Omental fat pad (tissue), 4 donors: ENCODE results near the gene NEK4. TPM values are rescaled to one million over a fixed set of nuclear protein-coding genes. Genes with fewer than 3 reads are reported as not detected.

Experiments
- ATAC-seq: fragments of 150-250 bp; one replicate; pipeline ENCODE4 v1.9.1; 2016; ENCODE audit warnings: mild to moderate bottlenecking, moderate library complexity; ENCODE audit not compliant: low FRiP score
- DNase-seq: peaks from one replicate; pipeline ENCODE4 v3.0.0-alpha.2; 2019; ENCODE audit warnings: low spot score
- total RNA-seq, 4 donors: library from RNA; depleted of rRNA; stranded (reverse); fragments of >200 nt; gene quantifications; one replicate each; pipeline ENCODE4 v1.1.0, GENCODE V29; 2016
- TF ChIP-seq, protein P1 (sequence below), 3 donors: fragments of 450-650 bp; IDR thresholded peaks; one replicate each; pipeline ENCODE4 v1.5.1; 2016 to 2017; ENCODE audit warnings: antibody characterized with exemption in 3 of 3, mild to moderate bottlenecking in 3 of 3, moderate library complexity in 2 of 3

NEK4 gene
- total RNA-seq, 4 donors from 2014 or later: 16.8 to 22.0 (median 18.7) TPM

- TF ChIP-seq, protein P1, sequence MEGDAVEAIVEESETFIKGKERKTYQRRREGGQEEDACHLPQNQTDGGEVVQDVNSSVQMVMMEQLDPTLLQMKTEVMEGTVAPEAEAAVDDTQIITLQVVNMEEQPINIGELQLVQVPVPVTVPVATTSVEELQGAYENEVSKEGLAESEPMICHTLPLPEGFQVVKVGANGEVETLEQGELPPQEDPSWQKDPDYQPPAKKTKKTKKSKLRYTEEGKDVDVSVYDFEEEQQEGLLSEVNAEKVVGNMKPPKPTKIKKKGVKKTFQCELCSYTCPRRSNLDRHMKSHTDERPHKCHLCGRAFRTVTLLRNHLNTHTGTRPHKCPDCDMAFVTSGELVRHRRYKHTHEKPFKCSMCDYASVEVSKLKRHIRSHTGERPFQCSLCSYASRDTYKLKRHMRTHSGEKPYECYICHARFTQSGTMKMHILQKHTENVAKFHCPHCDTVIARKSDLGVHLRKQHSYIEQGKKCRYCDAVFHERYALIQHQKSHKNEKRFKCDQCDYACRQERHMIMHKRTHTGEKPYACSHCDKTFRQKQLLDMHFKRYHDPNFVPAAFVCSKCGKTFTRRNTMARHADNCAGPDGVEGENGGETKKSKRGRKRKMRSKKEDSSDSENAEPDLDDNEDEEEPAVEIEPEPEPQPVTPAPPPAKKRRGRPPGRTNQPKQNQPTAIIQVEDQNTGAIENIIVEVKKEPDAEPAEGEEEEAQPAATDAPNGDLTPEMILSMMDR (IDR thresholded peaks at IDR 0.05): no peak
- ATAC-seq (no peak), DNase-seq (no peak)
Measured at GRCh38 chr3:52688266-52688665, 82.5 kb downstream of the NEK4 start.

DNA sequence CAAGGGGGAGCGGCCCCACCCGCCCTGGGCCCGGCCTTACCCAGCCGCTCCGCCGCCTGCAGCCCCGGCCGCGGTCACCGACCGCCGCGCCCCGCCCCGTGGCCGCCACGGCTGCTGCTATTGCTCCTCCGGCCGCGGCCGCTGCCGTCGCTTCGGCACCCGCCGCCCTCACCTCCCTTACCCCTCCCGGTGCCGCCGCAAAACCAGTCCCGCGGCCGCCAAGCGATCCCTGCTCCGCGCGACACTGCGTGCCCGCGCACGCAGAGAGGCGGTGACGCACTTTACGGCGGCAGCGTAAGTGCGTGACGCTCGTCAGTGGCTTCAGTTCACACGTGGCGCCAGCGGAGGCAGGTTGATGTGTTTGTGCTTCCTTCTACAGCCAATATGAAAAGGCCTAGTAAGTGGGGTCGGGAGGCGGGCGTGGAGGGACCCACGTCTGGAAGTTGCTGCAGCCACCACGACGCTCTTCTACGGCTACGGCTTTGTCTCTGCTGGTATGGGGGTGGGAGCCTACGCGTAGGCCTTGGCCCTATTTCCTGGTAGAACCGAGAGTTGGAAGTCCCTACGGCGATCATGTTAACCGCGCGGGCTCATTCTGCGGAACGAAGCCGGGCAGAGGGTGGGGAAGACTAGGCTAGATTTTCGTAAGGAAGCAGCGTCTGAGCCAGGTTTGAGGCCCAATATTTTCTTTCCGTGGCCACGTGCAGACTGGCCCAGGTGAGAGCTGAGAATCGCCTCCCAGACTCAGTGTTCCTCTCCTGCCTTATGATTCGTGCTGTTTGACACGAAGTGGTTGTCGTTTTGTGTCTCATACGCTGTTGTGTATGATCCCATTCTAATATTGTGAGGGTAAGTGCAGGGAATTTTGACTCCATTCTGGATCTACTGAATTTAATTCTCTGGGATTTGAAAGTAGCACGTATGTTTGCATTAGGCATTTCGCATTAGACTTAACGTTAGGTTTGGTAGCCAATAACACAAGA is 84.7 kb downstream of the NEK4 start, which contains the start of the genes GNL3 and PBRM1:
GNL3 (plus strand) TSS at position 324 of the 983 bp plus-strand sequence; CDS start at position 385, 61 bp downstream.
PBRM1 (minus strand) TSS at position 205 of the 983 bp plus-strand sequence.
- peak; percentile 72 for DNase-seq
- TF ChIP-seq, protein P1 (IDR thresholded peaks at IDR 0.05): no peak
- peak; percentile 92 for ATAC-seq

DNA sequence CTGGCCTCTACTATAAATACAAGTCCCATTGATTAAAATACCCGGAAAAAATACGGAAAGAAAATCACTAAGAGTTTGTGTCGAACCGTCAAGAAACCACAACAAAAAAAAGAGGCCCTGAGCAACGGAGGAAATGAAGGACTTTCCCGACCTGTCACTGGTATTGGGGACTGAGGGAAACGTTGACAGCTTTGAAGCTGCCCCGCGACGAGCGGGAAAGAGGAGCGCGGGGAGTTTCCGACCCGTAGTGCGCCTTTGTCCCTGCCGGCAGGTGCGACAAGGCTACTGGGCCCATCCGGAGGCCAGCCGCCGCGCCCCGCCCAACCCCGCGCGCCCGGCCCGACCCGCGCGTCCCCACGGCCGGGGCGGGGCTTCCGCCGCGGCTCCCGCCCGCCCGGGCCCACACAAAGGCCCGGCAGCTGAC is 85.4 kb downstream of the NEK4 start:
- DNase-seq: no peak
- TF ChIP-seq, protein P1 (IDR thresholded peaks at IDR 0.05): no peak
- peak; percentile 94 for ATAC-seq

- no peak for DNase-seq
- ATAC-seq: no peak
- TF ChIP-seq, protein P1 (IDR thresholded peaks at IDR 0.05): no peak
Measured at GRCh38 chr3:52684184-52684583, 86.6 kb downstream of the NEK4 start.

- TF ChIP-seq, protein P1 (IDR thresholded peaks at IDR 0.05): no peak
- ATAC-seq (no peak), DNase-seq (no peak)
Measured at GRCh38 chr3:52683611-52684010, 87.1 kb downstream of the NEK4 start.

GRCh38 chr3:52682016-52682415 is 88.7 kb downstream of the NEK4 start:
- TF ChIP-seq, protein P1 (IDR thresholded peaks at IDR 0.05): no peak
- ATAC-seq (peak; percentile 54), DNase-seq (peak; percentile 31)
